H9 (cell line): ENCODE measurements around the gene SLC43A1. TPM values are rescaled to one million over a fixed set of nuclear protein-coding genes. Genes with fewer than 3 reads are reported as not detected.
A peak's percentile ranks its signal among the peaks of the same experiment; 100 is the strongest.

ENCODE experiments used
- DNase-seq: peaks from one replicate; pipeline ENCODE4 v3.0.0-alpha.2; 2017
- H2AFZ ChIP-seq: one replicate; pipeline ENCODE4 v1.6.1; 2013; ENCODE audit warnings: mild to moderate bottlenecking, low read length, control low read depth, moderate library complexity
- H2AK5ac ChIP-seq: 2 replicates; pipeline ENCODE4 v1.6.1; 2013; ENCODE audit warnings: low read length, control low read depth, mixed read lengths; ENCODE audit not compliant: insufficient read length
- H2BK120ac ChIP-seq: one replicate; pipeline ENCODE4 v1.6.1; 2013; ENCODE audit warnings: low read depth, mild to moderate bottlenecking, low read length, control low read depth, inconsistent platforms; ENCODE audit not compliant: poor library complexity, severe bottlenecking
- H2BK12ac ChIP-seq: 2 replicates; pipeline ENCODE4 v1.6.1; 2013; ENCODE audit warnings: low read length, control low read depth, mixed read lengths, low read depth; ENCODE audit not compliant: insufficient read length
- H2BK15ac ChIP-seq: 2 replicates; pipeline ENCODE4 v1.6.1; 2013; ENCODE audit warnings: low read depth, low read length, control low read depth
- H2BK20ac ChIP-seq: one replicate; pipeline ENCODE4 v1.6.1; 2013; ENCODE audit warnings: low read depth, mild to moderate bottlenecking, low read length, control low read depth, inconsistent platforms; ENCODE audit not compliant: poor library complexity, severe bottlenecking
- H2BK5ac ChIP-seq: 2 replicates; pipeline ENCODE4 v1.6.1; 2013; ENCODE audit warnings: low read length, control low read depth, mixed read lengths; ENCODE audit not compliant: insufficient read length
- H3K14ac ChIP-seq: 2 replicates; pipeline ENCODE4 v1.6.1; 2013; ENCODE audit warnings: low read length, control low read depth; ENCODE audit not compliant: insufficient read depth
- H3K18ac ChIP-seq: 2 replicates; pipeline ENCODE4 v1.6.1; 2013; ENCODE audit warnings: low read depth, mild to moderate bottlenecking, mixed read lengths, low read length, control low read depth; ENCODE audit not compliant: insufficient read length
- H3K23ac ChIP-seq: 2 replicates; pipeline ENCODE4 v1.6.1; 2013; ENCODE audit warnings: low read length, control low read depth, mixed read lengths, low read depth; ENCODE audit not compliant: insufficient read length
- H3K23me2 ChIP-seq: 2 replicates; pipeline ENCODE4 v1.6.1; 2013; ENCODE audit warnings: low read depth, mild to moderate bottlenecking, mixed read lengths, low read length, control low read depth; ENCODE audit not compliant: insufficient read length, poor library complexity, severe bottlenecking
- H3K27ac ChIP-seq: 2 replicates; pipeline ENCODE4 v1.5.1; 2013; ENCODE audit warnings: low read length, control low read depth, mixed read lengths, low read depth; ENCODE audit not compliant: insufficient read length
- H3K27me3 ChIP-seq: 2 replicates; pipeline ENCODE4 v1.6.1; 2013; ENCODE audit warnings: low read length, control low read depth, inconsistent platforms; ENCODE audit not compliant: insufficient read depth
- H3K4ac ChIP-seq: 2 replicates; pipeline ENCODE4 v1.6.1; 2013; ENCODE audit warnings: low read depth, mild to moderate bottlenecking, control low read depth, inconsistent platforms, low read length, moderate library complexity
- H3K4me1 ChIP-seq: 2 replicates; pipeline ENCODE4 v1.6.1; 2013; ENCODE audit warnings: low read length, control low read depth, inconsistent platforms; ENCODE audit not compliant: insufficient read depth
- H3K4me2 ChIP-seq: 2 replicates; pipeline ENCODE4 v1.6.1; 2013; ENCODE audit warnings: low read length, control low read depth, mixed read lengths; ENCODE audit not compliant: insufficient read length, insufficient read depth
- H3K56ac ChIP-seq: 2 replicates; pipeline ENCODE4 v1.6.1; 2013; ENCODE audit warnings: low read depth, mild to moderate bottlenecking, mixed read lengths, low read length, control low read depth; ENCODE audit not compliant: insufficient read length
- H3K79me1 ChIP-seq: 2 replicates; pipeline ENCODE4 v1.6.1; 2013; ENCODE audit warnings: low read depth, mild to moderate bottlenecking, moderate library complexity, low read length, control low read depth, inconsistent platforms; ENCODE audit not compliant: insufficient read depth, poor library complexity, severe bottlenecking
- H3K79me2 ChIP-seq: 2 replicates; pipeline ENCODE4 v1.6.1; 2013; ENCODE audit warnings: low read length, control low read depth, inconsistent platforms; ENCODE audit not compliant: insufficient read depth
- H3K9ac ChIP-seq: 2 replicates; pipeline ENCODE4 v1.6.1; 2013; ENCODE audit warnings: low read length, control low read depth, mixed read lengths; ENCODE audit not compliant: insufficient read length; ENCODE audit errors: extremely low read depth
- H3K9me3 ChIP-seq: one replicate; pipeline ENCODE4 v1.6.1; 2013; ENCODE audit warnings: low read depth, low read length, inconsistent platforms; ENCODE audit not compliant: control insufficient read depth
- H3T11ph ChIP-seq: one replicate; pipeline ENCODE4 v1.6.1; 2013; ENCODE audit warnings: mild to moderate bottlenecking, low read length, control low read depth, inconsistent platforms
- H4K20me1 ChIP-seq: one replicate; pipeline ENCODE4 v1.6.1; 2013; ENCODE audit not compliant: control insufficient read depth, insufficient read length, insufficient read depth
- H4K5ac ChIP-seq: 2 replicates; pipeline ENCODE4 v1.6.1; 2013; ENCODE audit warnings: low read depth, mild to moderate bottlenecking, mixed read lengths, low read length, control low read depth; ENCODE audit not compliant: insufficient read length
- H4K8ac ChIP-seq: replicated peaks from 2 replicates; pipeline ENCODE4 v1.6.1; 2013; ENCODE audit warnings: low read length, control low read depth, mixed read lengths, low read depth; ENCODE audit not compliant: insufficient read length
- H4K91ac ChIP-seq: 2 replicates; pipeline ENCODE4 v1.6.1; 2013; ENCODE audit warnings: low read depth, mild to moderate bottlenecking, moderate library complexity, mixed read lengths, low read length, control low read depth; ENCODE audit not compliant: insufficient read length
- H3K27ac Mint-ChIP-seq, 3 experiments: 2 replicates in 2 of 3; 3 replicates in 1 of 3; pipeline ENCODE4 v1.8.0; 2020 to 2021; ENCODE audit warnings: mixed read lengths in 3 of 3, mild to moderate bottlenecking in 1 of 3, moderate library complexity in 1 of 3
- H3K27me3 Mint-ChIP-seq: 2 replicates; pipeline ENCODE4 v1.8.0; 2021; ENCODE audit warnings: low read depth, mild to moderate bottlenecking, moderate library complexity, mixed read lengths
- H3K36me3 Mint-ChIP-seq, 3 experiments: 2 replicates in 2 of 3; 3 replicates in 1 of 3; pipeline ENCODE4 v1.8.0; 2020 to 2021; ENCODE audit warnings: low read depth in 3 of 3, mixed read lengths in 3 of 3; ENCODE audit not compliant: insufficient read depth in 1 of 3
- H3K4me1 Mint-ChIP-seq, 2 experiments: 2 replicates each; pipeline ENCODE4 v1.8.0; 2020; ENCODE audit warnings: mixed read lengths in 2 of 2
- H3K4me3 Mint-ChIP-seq, 2 experiments: 2 replicates in 1 of 2; 3 replicates in 1 of 2; pipeline ENCODE4 v1.8.0; 2020 to 2021; ENCODE audit warnings: mild to moderate bottlenecking in 2 of 2, mixed read lengths in 2 of 2, moderate library complexity in 1 of 2
- H3K9me3 Mint-ChIP-seq, 2 experiments: 2 replicates in 1 of 2; 3 replicates in 1 of 2; pipeline ENCODE4 v1.8.0; 2020; ENCODE audit warnings: mild to moderate bottlenecking in 2 of 2, mixed read lengths in 2 of 2, moderate library complexity in 1 of 2
- CTCF ChIP-seq: fragments of 200-600 bp; sonication (generic); conservative IDR thresholded peaks from 3 replicates; pipeline ENCODE4 v1.8.0; 2021; ENCODE audit warnings: antibody characterized with exemption, mild to moderate bottlenecking
- WGBS: extraction: QIAGEN DNeasy Blood & Tissue Kit; methylation state at CpG from one replicate; pipeline ENCODE4 v1.1.7; 2013; ENCODE audit warnings: missing lambda C conversion rate, low lambda C conversion rate, mixed read lengths; ENCODE audit not compliant: insufficient read length; ENCODE audit errors: extremely low coverage; 5-methylcytosine and 5-hydroxymethylcytosine counted together
- total RNA-seq: library from RNA; stranded (reverse); gene quantifications from 2 replicates; pipeline ENCODE4 v1.2.1, GENCODE V29; 2021

The SLC43A1 gene
- total RNA-seq, 1 experiment from 2014 or later = 17.0 TPM

- no peak overlapping the region for H4K5ac ChIP-seq
- peaks cover under 1% of the 10 kb centered on the region for H4K20me1 ChIP-seq
- H3K9ac ChIP-seq = no peak overlapping the region
- H3K56ac ChIP-seq = no peak overlapping the region
- no peak overlapping the region for H4K91ac ChIP-seq
- H3K18ac ChIP-seq = no peak overlapping the region
- TF ChIP-seq CTCF = no peak
- H3K27ac Mint-ChIP-seq = peak overlapping the region; percentile 67 to 94 (median 89); a peak in 5 of 7 replicates
- no peaks in the 10 kb centered on the region; the same call in 1 of the 2 replicates for H3K27me3 Mint-ChIP-seq
- no peak overlapping the region for H3T11ph ChIP-seq
- no peak overlapping the region for H2BK120ac ChIP-seq
- no peak overlapping the region for H2BK5ac ChIP-seq
- no peak overlapping the region for H4K8ac ChIP-seq
- H3K4me3 Mint-ChIP-seq = peak overlapping the region; percentile 6 to 72; a peak in 4 of 5 replicates
- no peaks in the 10 kb centered on the region for H3K9me3 Mint-ChIP-seq
- H2AK5ac ChIP-seq = no peak overlapping the region
- no peaks in the 10 kb centered on the region for H3K9me3 ChIP-seq
- H2BK12ac ChIP-seq = no peak overlapping the region
- H2BK15ac ChIP-seq = no peak overlapping the region
- no peak overlapping the region for H2AFZ ChIP-seq
- H3K36me3 Mint-ChIP-seq = peaks cover 20 to 36% (median 21%) of the 10 kb centered on the region in 3 experiments; a peak in 6 of 7 replicates
- H3K23me2 ChIP-seq = no peaks in the 10 kb centered on the region
- WGBS = no CpG with 5 or more reads among the region's 35 CpGs
- H3K79me1 ChIP-seq = no peaks in the 10 kb centered on the region
- no peaks in the 10 kb centered on the region for H3K27me3 ChIP-seq
- no peak overlapping the region for H2BK20ac ChIP-seq
- no peak overlapping the region for H3K23ac ChIP-seq
- H3K14ac ChIP-seq = no peak overlapping the region
- H3K27ac ChIP-seq = no peak overlapping the region
- no peak overlapping the region for H3K4ac ChIP-seq
- peak; percentile 99 for DNase-seq
- H3K4me2 ChIP-seq = peak overlapping the region; percentile 28
- peaks cover 6% of the 10 kb centered on the region; the same call in 1 of the 2 replicates for H3K4me1 ChIP-seq
- peaks cover 28 to 59% of the 10 kb centered on the region in 2 experiments for H3K4me1 Mint-ChIP-seq
- no peaks in the 10 kb centered on the region for H3K79me2 ChIP-seq
These were observed 16.0 kb downstream of the SLC43A1 start for GRCh38 chr11:57499413-57499982.
